ENCODE results near the gene OBSCN. TPM values are rescaled to one million over a fixed set of nuclear protein-coding genes. Genes with fewer than 3 reads are reported as not detected.

OBSCN gene
- total RNA-seq, 1 donor from 2014 or later: 22.1 TPM

DNA sequence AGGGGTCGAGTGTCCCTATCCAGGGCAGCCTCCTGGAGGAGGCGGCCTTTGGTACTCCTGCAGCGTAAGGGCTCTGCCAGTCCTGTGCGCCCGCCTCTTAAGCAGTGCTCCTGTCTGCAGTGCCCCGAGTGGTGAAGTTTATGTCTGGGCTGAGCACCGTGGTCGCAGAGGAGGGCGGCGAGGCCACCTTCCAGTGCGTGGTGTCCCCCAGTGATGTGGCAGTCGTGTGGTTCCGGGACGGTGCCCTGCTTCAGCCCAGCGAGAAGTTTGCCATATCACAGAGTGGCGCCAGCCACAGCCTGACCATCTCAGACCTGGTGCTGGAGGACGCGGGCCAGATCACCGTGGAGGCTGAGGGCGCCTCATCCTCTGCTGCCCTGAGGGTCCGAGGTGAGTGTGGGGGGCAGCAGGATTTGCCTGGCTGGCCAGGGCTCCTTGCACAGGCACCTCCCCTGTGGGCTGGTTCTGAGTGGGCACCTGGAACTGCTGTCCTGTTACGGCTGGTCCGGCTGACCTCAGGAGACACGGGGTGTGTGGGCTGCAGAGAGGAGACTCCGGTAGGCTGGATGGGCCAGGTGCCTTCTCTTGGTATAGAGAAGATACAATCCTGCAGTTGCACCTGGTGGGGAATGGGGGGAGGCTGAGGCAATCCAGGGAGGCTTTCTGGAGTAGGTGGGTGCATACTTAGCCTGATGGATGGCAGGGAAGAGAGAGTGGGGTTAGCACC lies 66.8 kb downstream of the OBSCN start:
- intact Hi-C loops (cut with micrococcal nuclease): loop anchor here (1.0 kb wide), 1 partner anchor 61 kb away; no protein-coding TSS in a partner anchor
- Mint-ChIP-seq H3K27ac (no peak overlapping the region), H3K4me1 (ENCODE audit: low read depth) (peaks cover 4% of the 10 kb centered on the region), H3K9me3 (no peaks in the 10 kb centered on the region), H3K27me3 (ENCODE audit: low read depth) (no peaks in the 10 kb centered on the region), H3K36me3 (ENCODE audit: low read depth) (peaks cover 6% of the 10 kb centered on the region), H3K4me3 (ENCODE audit: low read depth) (peak overlapping the region; percentile 66)
- DNase-seq (ENCODE audit: low spot score): no peak

DNA sequence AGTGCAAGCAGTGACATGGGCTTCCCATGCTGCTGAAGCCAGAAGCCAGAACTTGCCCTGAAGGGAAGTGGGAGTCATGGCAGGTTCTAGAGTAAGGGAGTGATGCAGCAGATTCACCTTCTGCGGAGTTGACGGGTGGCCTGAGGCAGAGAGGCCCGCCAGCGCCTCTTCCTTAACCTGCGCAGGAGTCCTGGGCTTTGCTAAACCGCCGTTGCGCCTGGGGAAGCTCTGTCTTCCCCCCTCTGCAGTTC lies 67.3 kb downstream of the OBSCN start:
- no peak for DNase-seq (ENCODE audit: low spot score)
- Mint-ChIP-seq H3K27ac (no peak overlapping the region), H3K27me3 (ENCODE audit: low read depth) (no peaks in the 10 kb centered on the region), H3K4me3 (ENCODE audit: low read depth) (peak overlapping the region; percentile 66), H3K9me3 (no peaks in the 10 kb centered on the region), H3K4me1 (ENCODE audit: low read depth) (peaks cover 4% of the 10 kb centered on the region), H3K36me3 (ENCODE audit: low read depth) (peaks cover 6% of the 10 kb centered on the region)
- intact Hi-C loops (cut with micrococcal nuclease): loop anchor here (1.0 kb wide), 1 partner anchor 62 kb away; no protein-coding TSS in a partner anchor

GRCh38 chr1:228275430-228276173 lies 67.8 kb downstream of the OBSCN start:
- peak; percentile 83 for DNase-seq (ENCODE audit: low spot score)
- Mint-ChIP-seq H3K27ac (no peak overlapping the region), H3K4me1 (ENCODE audit: low read depth) (peaks cover 4% of the 10 kb centered on the region), H3K9me3 (no peaks in the 10 kb centered on the region), H3K36me3 (ENCODE audit: low read depth) (peaks cover 6% of the 10 kb centered on the region), H3K4me3 (ENCODE audit: low read depth) (peak overlapping the region; percentile 67), H3K27me3 (ENCODE audit: low read depth) (no peaks in the 10 kb centered on the region)
- intact Hi-C loops (cut with micrococcal nuclease): loop anchor here (1.0 kb wide), 1 partner anchor 62 kb away; no protein-coding TSS in a partner anchor

DNA sequence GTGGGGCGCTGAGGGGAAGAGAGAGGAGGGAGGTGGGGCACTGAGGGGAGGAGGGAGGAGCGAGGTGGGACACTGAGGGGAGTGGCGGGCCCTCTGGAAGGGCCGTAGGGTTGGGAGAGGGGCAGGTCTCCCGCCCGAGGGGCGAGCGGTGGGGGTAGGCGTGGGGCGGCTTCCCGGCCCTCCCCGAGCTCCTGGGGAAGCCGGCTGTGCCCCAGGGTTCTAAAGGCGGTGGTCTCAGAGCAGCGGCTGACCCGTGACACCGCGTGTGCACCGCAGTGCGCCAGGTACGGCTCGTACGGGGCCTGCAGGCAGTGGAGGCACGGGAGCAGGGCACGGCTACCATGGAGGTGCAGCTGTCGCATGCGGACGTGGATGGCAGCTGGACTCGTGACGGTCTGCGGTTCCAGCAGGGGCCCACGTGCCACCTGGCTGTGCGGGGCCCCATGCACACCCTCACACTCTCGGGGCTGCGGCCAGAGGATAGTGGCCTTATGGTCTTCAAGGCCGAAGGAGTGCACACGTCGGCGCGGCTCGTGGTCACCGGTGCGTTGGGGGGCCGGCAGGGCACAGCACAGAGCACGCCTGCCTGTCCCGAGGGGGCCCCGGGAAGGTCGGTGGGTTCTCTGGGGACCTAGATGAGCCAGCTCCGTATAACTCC lies 68.5 kb downstream of the OBSCN start:
- Mint-ChIP-seq H3K4me1 (ENCODE audit: low read depth) (peaks cover 4% of the 10 kb centered on the region), H3K27me3 (ENCODE audit: low read depth) (no peaks in the 10 kb centered on the region), H3K4me3 (ENCODE audit: low read depth) (peak overlapping the region; percentile 67), H3K27ac (no peak overlapping the region), H3K9me3 (no peaks in the 10 kb centered on the region), H3K36me3 (ENCODE audit: low read depth) (peaks cover 6% of the 10 kb centered on the region)
- peak; percentile 6 for DNase-seq (ENCODE audit: low spot score)
- intact Hi-C loops (cut with micrococcal nuclease): no loop called here

DNA sequence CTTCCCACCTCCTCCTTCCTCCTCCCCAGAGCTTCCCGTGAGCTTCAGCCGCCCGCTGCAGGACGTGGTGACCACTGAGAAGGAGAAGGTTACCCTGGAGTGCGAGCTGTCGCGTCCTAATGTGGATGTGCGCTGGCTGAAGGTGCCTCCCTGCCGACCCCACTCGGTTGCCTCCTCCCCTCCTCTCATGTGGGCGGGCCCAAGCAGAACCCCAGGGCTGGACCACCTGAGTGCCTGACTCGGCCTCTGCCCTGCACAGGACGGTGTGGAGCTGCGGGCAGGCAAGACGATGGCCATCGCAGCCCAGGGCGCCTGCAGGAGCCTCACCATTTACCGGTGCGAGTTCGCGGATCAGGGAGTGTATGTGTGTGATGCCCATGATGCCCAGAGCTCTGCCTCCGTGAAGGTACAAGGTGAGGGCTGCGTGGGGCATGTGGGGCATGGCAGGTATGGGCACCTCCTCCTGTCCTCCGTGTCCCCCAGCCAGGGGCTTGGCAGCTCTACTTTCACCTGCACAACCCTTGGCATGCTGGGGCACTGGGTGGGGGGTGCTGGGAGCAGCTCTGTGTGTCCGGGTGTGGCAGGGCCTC lies 69.2 kb downstream of the OBSCN start:
- no peaks in the 10 kb centered on the region for H3K9me3 Mint-ChIP-seq
- H3K4me1 Mint-ChIP-seq (ENCODE audit: low read depth): peaks cover 4% of the 10 kb centered on the region

DNA sequence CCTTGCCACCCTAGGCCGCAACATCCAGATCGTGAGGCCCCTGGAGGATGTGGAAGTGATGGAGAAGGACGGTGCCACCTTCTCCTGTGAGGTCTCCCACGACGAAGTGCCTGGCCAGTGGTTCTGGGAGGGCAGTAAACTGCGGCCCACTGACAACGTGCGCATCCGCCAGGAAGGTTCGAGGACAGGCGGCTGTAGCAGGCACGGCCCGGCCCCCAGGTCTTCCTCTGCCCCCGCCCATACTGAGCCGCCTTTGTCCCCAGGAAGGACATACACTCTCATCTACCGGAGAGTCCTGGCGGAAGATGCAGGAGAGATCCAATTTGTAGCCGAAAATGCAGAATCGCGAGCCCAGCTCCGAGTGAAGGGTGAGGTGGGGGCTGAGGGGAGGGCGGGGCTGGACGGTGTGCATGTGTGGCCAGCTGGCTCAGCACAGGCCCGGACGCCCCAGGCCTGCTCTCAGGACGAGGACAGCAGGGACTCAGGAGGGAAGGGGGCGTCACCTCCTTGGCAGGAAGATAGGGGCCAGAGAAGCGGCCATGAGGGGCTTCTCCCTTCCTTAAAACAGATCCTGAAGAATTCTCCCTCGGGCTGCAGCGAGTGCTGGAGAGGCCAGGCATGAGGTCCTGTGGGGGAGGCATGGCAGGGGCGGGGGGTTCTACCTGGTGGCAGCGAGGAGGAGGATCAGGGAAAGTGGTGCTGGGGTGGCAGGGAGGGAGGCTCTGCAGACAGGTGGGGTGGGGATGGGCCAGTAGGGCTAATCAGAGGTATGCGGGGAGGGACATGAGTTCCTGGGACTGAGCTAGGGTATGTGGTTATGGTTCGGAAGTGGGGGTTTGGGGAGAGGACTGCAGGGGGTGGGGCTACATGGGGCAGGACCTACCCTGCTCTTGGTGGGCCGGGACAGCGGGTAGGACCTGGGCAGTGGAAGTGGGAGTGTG lies 69.9 kb downstream of the OBSCN start:
- no peak for DNase-seq (ENCODE audit: low spot score)
- H3K36me3 Mint-ChIP-seq (ENCODE audit: low read depth): peaks cover 6% of the 10 kb centered on the region
- H3K27me3 Mint-ChIP-seq (ENCODE audit: low read depth): no peaks in the 10 kb centered on the region
- H3K4me3 Mint-ChIP-seq (ENCODE audit: low read depth): no peak overlapping the region
- intact Hi-C loops (cut with micrococcal nuclease): no loop called here
- H3K4me1 Mint-ChIP-seq (ENCODE audit: low read depth): peaks cover 4% of the 10 kb centered on the region
- H3K9me3 Mint-ChIP-seq: no peaks in the 10 kb centered on the region
- no peak overlapping the region for H3K27ac Mint-ChIP-seq

More for the DNA sequence above, 69.2 kb downstream of the OBSCN start:
- no peak overlapping the region for H3K27ac Mint-ChIP-seq
- no peak overlapping the region for H3K4me3 Mint-ChIP-seq (ENCODE audit: low read depth)
- peak; percentile 6 for DNase-seq (ENCODE audit: low spot score)
- H3K36me3 Mint-ChIP-seq (ENCODE audit: low read depth): peaks cover 6% of the 10 kb centered on the region
- H3K27me3 Mint-ChIP-seq (ENCODE audit: low read depth): no peaks in the 10 kb centered on the region
- intact Hi-C loops (cut with micrococcal nuclease): no loop called here

- H3K4me1 Mint-ChIP-seq (ENCODE audit: low read depth): peaks cover 4% of the 10 kb centered on the region
- intact Hi-C loops (cut with micrococcal nuclease): no loop called here
- H3K36me3 Mint-ChIP-seq (ENCODE audit: low read depth): peaks cover 6% of the 10 kb centered on the region
- no peak overlapping the region for H3K27ac Mint-ChIP-seq
- no peaks in the 10 kb centered on the region for H3K9me3 Mint-ChIP-seq
- no peaks in the 10 kb centered on the region for H3K27me3 Mint-ChIP-seq (ENCODE audit: low read depth)
- no peak for DNase-seq (ENCODE audit: low spot score)
- no peak overlapping the region for H3K4me3 Mint-ChIP-seq (ENCODE audit: low read depth)
These were observed 70.6 kb downstream of the OBSCN start for GRCh38 chr1:228278432-228278941.

- no peak for DNase-seq (ENCODE audit: low spot score)
- Mint-ChIP-seq H3K9me3 (no peaks in the 10 kb centered on the region), H3K4me1 (ENCODE audit: low read depth) (peaks cover 4% of the 10 kb centered on the region), H3K36me3 (ENCODE audit: low read depth) (peaks cover 6% of the 10 kb centered on the region), H3K4me3 (ENCODE audit: low read depth) (no peak overlapping the region), H3K27me3 (ENCODE audit: low read depth) (no peaks in the 10 kb centered on the region), H3K27ac (no peak overlapping the region)
- intact Hi-C loops (cut with micrococcal nuclease): no loop called here
These were observed 71.3 kb downstream of the OBSCN start for GRCh38 chr1:228279011-228279721.

- peaks cover 4% of the 10 kb centered on the region for H3K4me1 Mint-ChIP-seq (ENCODE audit: low read depth)
- H3K4me3 Mint-ChIP-seq (ENCODE audit: low read depth): no peak overlapping the region
- peaks cover 2% of the 10 kb centered on the region for H3K36me3 Mint-ChIP-seq (ENCODE audit: low read depth)
- DNase-seq (ENCODE audit: low spot score): no peak
- H3K27ac Mint-ChIP-seq: no peak overlapping the region
- H3K27me3 Mint-ChIP-seq (ENCODE audit: low read depth): no peaks in the 10 kb centered on the region
- H3K9me3 Mint-ChIP-seq: no peaks in the 10 kb centered on the region
- intact Hi-C loops (cut with micrococcal nuclease): no loop called here
These were observed 71.9 kb downstream of the OBSCN start for GRCh38 chr1:228279722-228280105.

DNA sequence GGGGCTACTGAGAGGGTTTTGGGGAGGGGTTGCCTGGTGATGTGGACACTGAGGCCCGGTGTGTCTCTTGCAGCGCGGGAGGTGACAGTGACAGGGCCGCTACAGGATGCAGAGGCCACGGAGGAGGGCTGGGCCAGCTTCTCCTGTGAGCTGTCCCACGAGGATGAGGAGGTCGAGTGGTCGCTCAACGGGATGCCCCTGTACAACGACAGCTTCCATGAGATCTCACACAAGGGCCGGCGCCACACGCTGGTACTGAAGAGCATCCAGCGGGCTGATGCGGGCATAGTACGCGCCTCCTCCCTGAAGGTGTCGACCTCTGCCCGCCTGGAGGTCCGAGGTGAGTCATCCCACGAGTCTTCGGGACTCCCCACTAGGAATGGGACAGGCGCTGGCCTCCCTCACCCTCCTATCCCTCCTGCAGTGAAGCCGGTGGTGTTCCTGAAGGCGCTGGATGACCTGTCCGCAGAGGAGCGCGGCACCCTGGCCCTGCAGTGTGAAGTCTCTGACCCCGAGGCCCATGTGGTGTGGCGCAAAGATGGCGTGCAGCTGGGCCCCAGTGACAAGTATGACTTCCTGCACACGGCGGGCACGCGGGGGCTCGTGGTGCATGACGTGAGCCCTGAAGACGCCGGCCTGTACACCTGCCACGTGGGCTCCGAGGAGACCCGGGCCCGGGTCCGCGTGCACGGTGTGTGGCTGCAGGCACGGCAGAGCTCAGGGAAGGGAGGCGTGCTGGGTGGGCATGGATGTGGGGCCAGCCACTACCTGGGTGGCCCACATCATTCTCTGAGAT lies 72.5 kb downstream of the OBSCN start:
- Mint-ChIP-seq H3K9me3 (no peaks in the 10 kb centered on the region), H3K4me1 (ENCODE audit: low read depth) (no peaks in the 10 kb centered on the region), H3K27ac (no peak overlapping the region), H3K36me3 (ENCODE audit: low read depth) (no peaks in the 10 kb centered on the region), H3K27me3 (ENCODE audit: low read depth) (no peaks in the 10 kb centered on the region), H3K4me3 (ENCODE audit: low read depth) (no peak overlapping the region)
- intact Hi-C loops (cut with micrococcal nuclease): no loop called here
- no peak for DNase-seq (ENCODE audit: low spot score)

- no peaks in the 10 kb centered on the region for H3K36me3 Mint-ChIP-seq (ENCODE audit: low read depth)
These were observed 73.2 kb downstream of the OBSCN start for GRCh38 chr1:228280961-228281591.

More at GRCh38 chr1:228280961-228281591, 73.2 kb downstream of the OBSCN start:
- DNase-seq (ENCODE audit: low spot score): no peak
- H3K4me1 Mint-ChIP-seq (ENCODE audit: low read depth): no peaks in the 10 kb centered on the region
- H3K4me3 Mint-ChIP-seq (ENCODE audit: low read depth): no peak overlapping the region
- no peaks in the 10 kb centered on the region for H3K27me3 Mint-ChIP-seq (ENCODE audit: low read depth)
- no peak overlapping the region for H3K27ac Mint-ChIP-seq
- no peaks in the 10 kb centered on the region for H3K9me3 Mint-ChIP-seq
- intact Hi-C loops (cut with micrococcal nuclease): no loop called here

Data from activated T-helper 2 cell treated with anti-CD3 and anti-CD28 coated beads, Interferon-gamma antibody, Interleukin-2, Interleukin-4, amounts not matched to agents 10 μg/mL and 5 μg/mL and 100 μg/mL, durations not matched to agents 14 hours and 24 hours and 36 hours (primary cell).